ENCODE measurements around the gene ZNF471.

- TF ChIP-seq EZH2 (IDR thresholded peaks at IDR 0.05; ENCODE audit: borderline replicate concordance, insufficient read depth, low read length, poor library complexity, severe bottlenecking), result no peak
- TF ChIP-seq MXI1 (conservative IDR thresholded peaks at IDR 0.05; ENCODE audit: poor library complexity, severe bottlenecking), result no peak
- TF ChIP-seq CTCF (IDR thresholded peaks at IDR 0.05; ENCODE audit: poor library complexity, severe bottlenecking), result no peak
Observed at GRCh38 chr19:56537442-56537841, 29.8 kb downstream of the ZNF471 start.
